WTC11 (cell line): Measurements from ENCODE around the gene SMAD6. TPM values are rescaled to one million over a fixed set of nuclear protein-coding genes. Genes with fewer than 3 reads are reported as not detected.
"Not testable (repeated sequence)": the region's sequence is repeated elsewhere in the genome, so short reads cannot be mapped to it uniquely, and the experiment has no call there.

Experiments used
- ATAC-seq: fragments of 200-7000 bp; cut with Tn5 transposase; 2 replicates; pipeline ENCODE4 v1.10.0; 2021; ENCODE audit warnings: mild to moderate bottlenecking, moderate library complexity
- CTCF ChIA-PET: fragments of 300-600 bp; sonication (Branson Sonifier 250); formaldehyde crosslinking; loops from one replicate; lab custom pipeline; 2021; ENCODE audit warnings: antibody characterized with exemption; lab: Charles Lee
- POLR2A ChIA-PET: fragments of 350-600 bp; sonication (Branson Sonifier 250); formaldehyde crosslinking; loops from one replicate; lab custom pipeline; 2021; ENCODE audit warnings: antibody characterized with exemption; lab: Charles Lee
- DNase-seq: peaks from one replicate; pipeline ENCODE4 v3.0.0; 2021; ENCODE audit warnings: low spot score
- H3K27ac Mint-ChIP-seq: 2 replicates; pipeline ENCODE4 v1.8.0; 2021; ENCODE audit warnings: mixed read lengths
- H3K27me3 Mint-ChIP-seq: 2 replicates; pipeline ENCODE4 v1.8.0; 2021; ENCODE audit warnings: low read depth, mild to moderate bottlenecking, moderate library complexity, mixed read lengths
- H3K36me3 Mint-ChIP-seq: 2 replicates; pipeline ENCODE4 v1.8.0; 2021; ENCODE audit warnings: mixed read lengths
- H3K4me1 Mint-ChIP-seq: 2 replicates; pipeline ENCODE4 v1.8.0; 2022; ENCODE audit warnings: mixed read lengths
- H3K4me3 Mint-ChIP-seq: 2 replicates; pipeline ENCODE4 v1.8.0; 2021; ENCODE audit warnings: mild to moderate bottlenecking, moderate library complexity, mixed read lengths
- H3K9me3 Mint-ChIP-seq: 2 replicates; pipeline ENCODE4 v1.8.0; 2021; ENCODE audit warnings: mixed read lengths
- AR ChIP-seq: fragments of 250-450 bp; sonication (Bioruptor Pico); IDR thresholded peaks from 2 replicates; pipeline ENCODE4 v1.9.0; 2021; ENCODE audit warnings: mild to moderate bottlenecking
- E2F4 ChIP-seq: sonication (generic); formaldehyde crosslinking; IDR thresholded peaks from 2 replicates; pipeline ENCODE4 v1.8.1; 2022; ENCODE audit warnings: low read depth, mild to moderate bottlenecking, moderate library complexity, missing genetic modification reagents, borderline replicate concordance
- ESRRA ChIP-seq: sonication (generic); formaldehyde crosslinking; IDR thresholded peaks from 2 replicates; pipeline ENCODE4 v1.8.1; 2022; ENCODE audit warnings: mild to moderate bottlenecking, missing genetic modification reagents, borderline replicate concordance
- FOXK1 ChIP-seq: sonication (generic); formaldehyde crosslinking; IDR thresholded peaks from 2 replicates; pipeline ENCODE4 v1.8.0; 2022; ENCODE audit warnings: mild to moderate bottlenecking, moderate library complexity, missing genetic modification reagents
- FOXP1 ChIP-seq: sonication (generic); formaldehyde crosslinking; IDR thresholded peaks from 2 replicates; pipeline ENCODE4 v1.8.0; 2022; ENCODE audit warnings: missing genetic modification reagents, mild to moderate bottlenecking, moderate library complexity, borderline replicate concordance
- IRF1 ChIP-seq: sonication (generic); formaldehyde crosslinking; IDR thresholded peaks from 2 replicates; pipeline ENCODE4 v1.8.0; 2023; ENCODE audit warnings: missing genetic modification reagents
- KAT7 ChIP-seq: sonication (generic); formaldehyde crosslinking; IDR thresholded peaks from 2 replicates; pipeline ENCODE4 v1.8.1; 2023; ENCODE audit warnings: missing genetic modification reagents, mild to moderate bottlenecking, borderline replicate concordance
- PRDM15 ChIP-seq: sonication (generic); formaldehyde crosslinking; IDR thresholded peaks from 2 replicates; pipeline ENCODE4 v1.8.0; 2022; ENCODE audit warnings: missing genetic modification reagents
- RORB ChIP-seq: fragments of 250-450 bp; sonication (Bioruptor Pico); IDR thresholded peaks from 2 replicates; pipeline ENCODE4 v1.9.0; 2021; ENCODE audit warnings: mild to moderate bottlenecking
- USF2 ChIP-seq: sonication (generic); formaldehyde crosslinking; IDR thresholded peaks from 2 replicates; pipeline ENCODE4 v1.8.1; 2023; ENCODE audit warnings: mild to moderate bottlenecking, missing genetic modification reagents, moderate library complexity
- ZNF263 ChIP-seq: sonication (generic); formaldehyde crosslinking; IDR thresholded peaks from 2 replicates; pipeline ENCODE4 v1.8.1; 2022; ENCODE audit warnings: low read depth, mild to moderate bottlenecking, moderate library complexity, missing genetic modification reagents
- ZSCAN18 ChIP-seq: fragments of 250-450 bp; sonication (Bioruptor Pico); IDR thresholded peaks from 2 replicates; pipeline ENCODE4 v2.1.2; 2022; ENCODE audit warnings: mild to moderate bottlenecking, moderate library complexity
- total RNA-seq: library from RNA; stranded (reverse); gene quantifications from 3 replicates; pipeline ENCODE4 v1.2.3, GENCODE V29; 2021

The SMAD6 gene
- total RNA-seq, 1 experiment from 2014 or later, result 13.9 TPM

GRCh38 chr15:66684136-66684681 lies 17.8 kb upstream of the SMAD6 start (continued):
- TF ChIP-seq AR (CRISPR knock-in tag), result no peak
- no peak for TF ChIP-seq ESRRA (CRISPR knock-in tag)
- TF ChIP-seq IRF1 (CRISPR knock-in tag), result no peak

GRCh38 chr15:66685638-66686150 lies 16.3 kb upstream of the SMAD6 start:
- Mint-ChIP-seq H3K4me1 (no peaks in the 10 kb centered on the region), H3K27me3 (no peaks in the 10 kb centered on the region; the same call in 1 of the 2 replicates), H3K27ac (no peak overlapping the region), H3K9me3 (peaks cover 16% of the 10 kb centered on the region), H3K4me3 (no peak overlapping the region), H3K36me3 (peaks cover 10% of the 10 kb centered on the region)
- ChIA-PET CTCF (interaction anchor here (0.6 to 1.9 kb wide), 12 partner anchors 9 to 165 kb away, joined by 3 to 14 read pairs (median 4); no protein-coding TSS in a partner anchor), POLR2A (interaction anchor here (1.1 kb wide), 1 partner anchor 68 kb away, joined by 3 read pairs; no protein-coding TSS in a partner anchor)
- no peak for DNase-seq
- ATAC-seq, result peak; percentile 34; the same call in 1 of the 2 replicates
- TF ChIP-seq KAT7 (CRISPR knock-in tag) (no peak), FOXP1 (no peak), RORB (no peak), PRDM15 (no peak)
- TF ChIP-seq, all 79 proteins: peak for 0

GRCh38 chr15:66690912-66691311 lies 11.1 kb upstream of the SMAD6 start:
- DNase-seq, POLR2A ChIA-PET, ATAC-seq, H3K4me3 Mint-ChIP-seq, H3K4me1 Mint-ChIP-seq, H3K36me3 Mint-ChIP-seq, H3K9me3 Mint-ChIP-seq, H3K27me3 Mint-ChIP-seq, H3K27ac Mint-ChIP-seq: not testable (repeated sequence)
- CTCF ChIA-PET, result interaction anchor here (1.1 to 1.5 kb wide), 2 partner anchors 16 to 72 kb away, joined by 3 to 5 read pairs; no protein-coding TSS in a partner anchor

GRCh38 chr15:66691727-66692126 lies 10.3 kb upstream of the SMAD6 start:
- TF ChIP-seq E2F4 (CRISPR knock-in tag) (no peak), USF2 (CRISPR knock-in tag) (no peak), FOXK1 (CRISPR knock-in tag) (no peak), ZNF263 (CRISPR knock-in tag) (no peak), ZSCAN18 (CRISPR knock-in tag) (no peak)
- H3K4me3 Mint-ChIP-seq, result no peak overlapping the region
- no peaks in the 10 kb centered on the region for H3K4me1 Mint-ChIP-seq
- no peak overlapping the region for H3K27ac Mint-ChIP-seq
- H3K36me3 Mint-ChIP-seq, result no peaks in the 10 kb centered on the region
- CTCF ChIA-PET, result interaction anchor here (1.1 to 1.5 kb wide), 2 partner anchors 16 to 73 kb away, joined by 3 to 5 read pairs; no protein-coding TSS in a partner anchor
- ATAC-seq, result no peak
- no peak for DNase-seq
- POLR2A ChIA-PET, result no interaction called here
- H3K9me3 Mint-ChIP-seq, result no peaks in the 10 kb centered on the region
- H3K27me3 Mint-ChIP-seq, result no peaks in the 10 kb centered on the region
